ENCODE data around the gene MLLT6.

MLLT6 gene

GRCh38 chr17:38732376-38733281 lies 27.6 kb downstream of the MLLT6 start:
- H2BK12ac ChIP-seq (ENCODE audit: low read length in 2 of 2): no peak overlapping the region
- H2BK120ac ChIP-seq (ENCODE audit: low read depth, low read length): no peak overlapping the region
- no peak overlapping the region for H2AFZ ChIP-seq (ENCODE audit: low read depth, low read length)

GRCh38 chr17:38733282-38733981 lies 28.4 kb downstream of the MLLT6 start:
- Histone ChIP-seq H2AFZ (ENCODE audit: low read depth, low read length) (no peak overlapping the region), H4K8ac (ENCODE audit: low read length) (no peak overlapping the region), H3K23ac (ENCODE audit: low read length in 2 of 2) (no peak overlapping the region), H4K91ac (ENCODE audit: low read length) (no peak overlapping the region), H2BK12ac (ENCODE audit: low read length in 2 of 2) (no peak overlapping the region), H3K4me1 (ENCODE audit: control insufficient read depth, insufficient read depth, low read depth, low read length) (peaks cover 31% of the 10 kb centered on the region), H3K4me2 (ENCODE audit: low read length, poor library complexity, severe bottlenecking) (no peak overlapping the region), H3K9ac (ENCODE audit: low read length) (no peak overlapping the region), H3K18ac (ENCODE audit: low read depth in 1 of 2, low read length in 2 of 2) (no peak overlapping the region), H3K27ac (ENCODE audit: low read length, poor library complexity, severe bottlenecking) (no peak overlapping the region), H3K9me3 (ENCODE audit: control insufficient read depth, low read length) (no peaks in the 10 kb centered on the region), H2BK120ac (ENCODE audit: low read depth, low read length) (no peak overlapping the region), H3K27me3 (ENCODE audit: control insufficient read depth in 1 of 2, insufficient read depth in 1 of 2, low read length in 2 of 2) (no peaks in the 10 kb centered on the region), H3K4me3 (ENCODE audit: insufficient read depth in 1 of 2, low read depth in 1 of 2, low read length in 2 of 2) (no peak overlapping the region), H2BK5ac (ENCODE audit: low read depth, low read length, poor library complexity, severe bottlenecking) (no peak overlapping the region), H3K36me3 (ENCODE audit: control insufficient read depth in 1 of 2, insufficient read depth in 2 of 2, low read depth in 1 of 2, low read length in 2 of 2) (peaks cover 62 to 65% of the 10 kb centered on the region in 2 experiments), H3K14ac (ENCODE audit: low read length in 2 of 2) (no peak overlapping the region), H2AK5ac (ENCODE audit: low read length, severe bottlenecking) (no peak overlapping the region), H3K4ac (ENCODE audit: low read depth in 1 of 2, low read length in 2 of 2) (no peak overlapping the region), H3K79me1 (replicated peaks; ENCODE audit: low read length, poor library complexity, severe bottlenecking) (peaks cover 22% of the 10 kb centered on the region), H2BK15ac (ENCODE audit: low read depth, poor library complexity, severe bottlenecking) (no peak overlapping the region)
- DNase-seq: no peak
- 94% methylated on average over 9 of the region's 9 CpGs for WGBS

More at GRCh38 chr17:38732376-38733281, 27.6 kb downstream of the MLLT6 start:
- Histone ChIP-seq H3K9me3 (ENCODE audit: control insufficient read depth, low read length) (no peaks in the 10 kb centered on the region), H2BK15ac (ENCODE audit: low read depth, poor library complexity, severe bottlenecking) (no peak overlapping the region), H2BK5ac (ENCODE audit: low read depth, low read length, poor library complexity, severe bottlenecking) (no peak overlapping the region), H3K14ac (ENCODE audit: low read length in 2 of 2) (no peak overlapping the region), H3K36me3 (ENCODE audit: control insufficient read depth in 1 of 2, insufficient read depth in 2 of 2, low read depth in 1 of 2, low read length in 2 of 2) (peaks cover 57 to 61% of the 10 kb centered on the region in 2 experiments), H4K8ac (ENCODE audit: low read length) (no peak overlapping the region), H4K91ac (ENCODE audit: low read length) (no peak overlapping the region), H3K4me1 (ENCODE audit: control insufficient read depth, insufficient read depth, low read depth, low read length) (peaks cover 31% of the 10 kb centered on the region), H3K79me1 (replicated peaks; ENCODE audit: low read length, poor library complexity, severe bottlenecking) (peaks cover 18% of the 10 kb centered on the region), H3K18ac (ENCODE audit: low read depth in 1 of 2, low read length in 2 of 2) (no peak overlapping the region), H3K23ac (ENCODE audit: low read length in 2 of 2) (no peak overlapping the region), H3K4me2 (ENCODE audit: low read length, poor library complexity, severe bottlenecking) (no peak overlapping the region), H3K27ac (ENCODE audit: low read length, poor library complexity, severe bottlenecking) (no peak overlapping the region), H2AK5ac (ENCODE audit: low read length, severe bottlenecking) (no peak overlapping the region), H3K4ac (ENCODE audit: low read depth in 1 of 2, low read length in 2 of 2) (no peak overlapping the region), H3K27me3 (ENCODE audit: control insufficient read depth in 1 of 2, insufficient read depth in 1 of 2, low read length in 2 of 2) (no peaks in the 10 kb centered on the region), H3K9ac (ENCODE audit: low read length) (no peak overlapping the region), H3K4me3 (ENCODE audit: insufficient read depth in 1 of 2, low read depth in 1 of 2, low read length in 2 of 2) (no peak overlapping the region)
- no peak for DNase-seq
- WGBS: 97% methylated on average over 7 of the region's 7 CpGs

DNA sequence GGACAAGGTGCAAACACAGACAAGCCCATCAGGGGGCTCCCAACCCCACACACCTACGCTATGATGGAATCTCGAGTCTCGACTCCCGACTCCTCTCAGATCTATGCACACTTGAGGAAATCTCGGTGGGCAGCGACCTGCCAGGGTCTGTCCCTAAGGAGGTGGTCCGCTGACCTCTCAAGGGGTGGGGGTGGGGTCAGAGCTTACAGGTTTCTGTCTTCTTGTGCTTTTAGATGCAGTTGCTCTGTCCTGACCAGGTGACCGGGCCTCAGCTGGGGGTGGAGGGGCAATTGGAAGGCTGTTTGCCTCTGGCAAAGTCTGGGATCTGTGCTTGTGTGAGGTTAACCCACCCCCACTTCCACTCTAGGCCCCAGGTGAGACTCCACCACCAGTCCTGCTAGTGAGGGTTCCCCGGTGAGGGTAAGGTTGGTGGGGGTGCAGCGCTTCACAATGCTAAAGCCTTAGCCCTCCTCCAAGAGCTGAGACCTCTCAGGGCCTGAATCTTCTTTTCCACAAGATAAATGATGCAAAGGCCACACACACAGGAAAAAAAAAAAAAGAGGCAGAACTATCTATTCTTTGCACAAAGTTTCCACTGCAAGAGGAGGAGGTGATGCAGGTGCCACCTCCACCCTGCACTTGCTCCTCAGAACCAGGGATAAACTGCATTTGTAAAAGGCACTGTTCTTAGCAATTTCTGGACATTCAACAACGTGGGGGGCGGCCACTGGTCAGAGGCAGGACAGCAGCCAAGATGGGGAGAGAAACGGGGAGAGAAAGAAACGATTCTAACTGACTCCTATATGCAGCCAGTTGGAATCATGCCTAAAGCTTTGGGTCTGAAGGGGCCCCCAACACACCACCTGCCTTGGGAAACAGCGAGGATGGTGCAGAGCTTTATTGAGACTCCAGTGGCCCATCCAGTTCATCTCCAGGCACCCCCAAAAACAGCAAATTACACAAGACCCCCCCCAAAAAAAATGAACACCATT lies 29.2 kb downstream of the MLLT6 start:
- Histone ChIP-seq H3K27me3 (ENCODE audit: control insufficient read depth in 1 of 2, insufficient read depth in 1 of 2, low read length in 2 of 2) (no peaks in the 10 kb centered on the region), H2BK12ac (ENCODE audit: low read length in 2 of 2) (no peak overlapping the region), H3K79me1 (replicated peaks; ENCODE audit: low read length, poor library complexity, severe bottlenecking) (peaks cover 29% of the 10 kb centered on the region), H2BK5ac (ENCODE audit: low read depth, low read length, poor library complexity, severe bottlenecking) (no peak overlapping the region), H3K36me3 (ENCODE audit: control insufficient read depth in 1 of 2, insufficient read depth in 2 of 2, low read depth in 1 of 2, low read length in 2 of 2) (peaks cover 71 to 73% of the 10 kb centered on the region in 2 experiments), H2BK15ac (ENCODE audit: low read depth, poor library complexity, severe bottlenecking) (no peak overlapping the region), H4K91ac (ENCODE audit: low read length) (no peak overlapping the region), H3K23ac (ENCODE audit: low read length in 2 of 2) (no peak overlapping the region), H4K8ac (ENCODE audit: low read length) (no peak overlapping the region), H2BK120ac (ENCODE audit: low read depth, low read length) (no peak overlapping the region), H3K9ac (ENCODE audit: low read length) (no peak overlapping the region), H3K27ac (ENCODE audit: low read length, poor library complexity, severe bottlenecking) (no peak overlapping the region), H3K4me1 (ENCODE audit: control insufficient read depth, insufficient read depth, low read depth, low read length) (peaks cover 29% of the 10 kb centered on the region), H3K4me2 (ENCODE audit: low read length, poor library complexity, severe bottlenecking) (no peak overlapping the region), H3K4me3 (ENCODE audit: insufficient read depth in 1 of 2, low read depth in 1 of 2, low read length in 2 of 2) (no peak overlapping the region), H3K9me3 (ENCODE audit: control insufficient read depth, low read length) (no peaks in the 10 kb centered on the region), H2AK5ac (ENCODE audit: low read length, severe bottlenecking) (no peak overlapping the region), H3K4ac (ENCODE audit: low read depth in 1 of 2, low read length in 2 of 2) (no peak overlapping the region), H3K18ac (ENCODE audit: low read depth in 1 of 2, low read length in 2 of 2) (no peak overlapping the region), H2AFZ (ENCODE audit: low read depth, low read length) (no peak overlapping the region), H3K14ac (ENCODE audit: low read length in 2 of 2) (no peak overlapping the region)
- no peak for DNase-seq
- WGBS: 82% methylated on average over 13 of the region's 15 CpGs
